ENCODE measurements around the gene PDZD2.
"Not testable (repeated sequence)": the region's sequence is repeated elsewhere in the genome, so short reads cannot be mapped to it uniquely, and the experiment has no call there.

The PDZD2 gene

GRCh38 chr5:32038523-32038922 is 399.6 kb downstream of the PDZD2 start:
- no peak for DNase-seq
- Histone ChIP-seq H3K27me3 (ENCODE audit: insufficient read depth, low read depth, severe bottlenecking) (no peaks in the 10 kb centered on the region), H3K4me3 (ENCODE audit: low read depth, low read length) (no peak overlapping the region), H3K9me3 (ENCODE audit: severe bottlenecking) (peaks cover 2% of the 10 kb centered on the region), H3K27ac (no peak overlapping the region), H3K36me3 (no peaks in the 10 kb centered on the region)
- 0 out of 2 replicates have a peak, but pooled peaks have one; percentile 13 for TF ChIP-seq CTCF (IDR thresholded peaks at IDR 0.05; ENCODE audit: low read depth, low read length)

GRCh38 chr5:32039133-32039532 is 400.2 kb downstream of the PDZD2 start:
- H3K9me3 ChIP-seq (ENCODE audit: severe bottlenecking); DNase-seq; H3K36me3 ChIP-seq; H3K27me3 ChIP-seq (ENCODE audit: insufficient read depth, low read depth, severe bottlenecking); H3K4me3 ChIP-seq (ENCODE audit: low read depth, low read length); H3K27ac ChIP-seq: not testable (repeated sequence)

GRCh38 chr5:32039601-32040000 is 400.7 kb downstream of the PDZD2 start:
- not testable (repeated sequence) for H3K9me3 ChIP-seq (ENCODE audit: severe bottlenecking); H3K36me3 ChIP-seq; DNase-seq; H3K27me3 ChIP-seq (ENCODE audit: insufficient read depth, low read depth, severe bottlenecking); H3K27ac ChIP-seq; H3K4me3 ChIP-seq (ENCODE audit: low read depth, low read length)

- H3K36me3 ChIP-seq; H3K4me3 ChIP-seq (ENCODE audit: low read depth, low read length); H3K27me3 ChIP-seq (ENCODE audit: insufficient read depth, low read depth, severe bottlenecking); DNase-seq; H3K9me3 ChIP-seq (ENCODE audit: severe bottlenecking); H3K27ac ChIP-seq: not testable (repeated sequence)
Observed at GRCh38 chr5:32040181-32040695, 401.3 kb downstream of the PDZD2 start.

- Histone ChIP-seq H3K4me3 (ENCODE audit: low read depth, low read length) (no peak overlapping the region), H3K27ac (no peak overlapping the region), H3K9me3 (ENCODE audit: severe bottlenecking) (peaks cover 2% of the 10 kb centered on the region), H3K27me3 (ENCODE audit: insufficient read depth, low read depth, severe bottlenecking) (no peaks in the 10 kb centered on the region), H3K36me3 (no peaks in the 10 kb centered on the region)
- DNase-seq, result no peak
- no peak for TF ChIP-seq CTCF (IDR thresholded peaks at IDR 0.05; ENCODE audit: low read depth, low read length)
Observed at GRCh38 chr5:32042551-32042961, 403.6 kb downstream of the PDZD2 start.

GRCh38 chr5:32043105-32043504 is 404.2 kb downstream of the PDZD2 start:
- Histone ChIP-seq H3K27me3 (ENCODE audit: insufficient read depth, low read depth, severe bottlenecking) (no peaks in the 10 kb centered on the region), H3K36me3 (no peaks in the 10 kb centered on the region), H3K4me3 (ENCODE audit: low read depth, low read length) (no peak overlapping the region), H3K9me3 (ENCODE audit: severe bottlenecking) (peaks cover 2% of the 10 kb centered on the region), H3K27ac (no peak overlapping the region)
- no peak for TF ChIP-seq CTCF (IDR thresholded peaks at IDR 0.05; ENCODE audit: low read depth, low read length)
- no peak for DNase-seq

GRCh38 chr5:32044434-32044833 is 405.5 kb downstream of the PDZD2 start:
- H3K27ac ChIP-seq, result no peak overlapping the region
- peak overlapping the region; percentile 5; the same call in 1 of the 2 replicates for H3K4me3 ChIP-seq (ENCODE audit: low read depth, low read length)
- no peak for DNase-seq
- no peaks in the 10 kb centered on the region for H3K27me3 ChIP-seq (ENCODE audit: insufficient read depth, low read depth, severe bottlenecking)
- H3K36me3 ChIP-seq, result no peaks in the 10 kb centered on the region
- TF ChIP-seq CTCF (IDR thresholded peaks at IDR 0.05; ENCODE audit: low read depth, low read length), result no peak
- H3K9me3 ChIP-seq (ENCODE audit: severe bottlenecking), result no peaks in the 10 kb centered on the region

Data from WERI-Rb-1 (cell line).